Measurements from ENCODE around the gene KLHL5.
A peak's percentile ranks its signal among the peaks of the same experiment; 100 is the strongest.

KLHL5 gene

GRCh38 chr4:39043861-39044363 is 18.1 kb upstream of the KLHL5 start:
- DNase-seq (ENCODE audit: low read depth in 2 of 2), result no peak

- peak; percentile 95 to 97 for DNase-seq (ENCODE audit: low read depth in 2 of 2)
Measured at GRCh38 chr4:39044364-39044955, 17.6 kb upstream of the KLHL5 start.

- no peak for DNase-seq (ENCODE audit: low read depth in 2 of 2)
Measured at GRCh38 chr4:39044956-39045826, 16.8 kb upstream of the KLHL5 start.

- no peak for DNase-seq (ENCODE audit: low read depth in 2 of 2)
Measured at GRCh38 chr4:39045827-39046221, 16.2 kb upstream of the KLHL5 start.

GRCh38 chr4:39046249-39046648 is 15.8 kb upstream of the KLHL5 start:
- DNase-seq (ENCODE audit: low read depth in 2 of 2), result no peak

- no peak for DNase-seq (ENCODE audit: low read depth in 2 of 2)
Measured at GRCh38 chr4:39047681-39048080, 14.4 kb upstream of the KLHL5 start.

- no peak for DNase-seq (ENCODE audit: low read depth in 2 of 2)
Measured at GRCh38 chr4:39048311-39048710, 13.7 kb upstream of the KLHL5 start.

GRCh38 chr4:39050590-39050989 is 11.4 kb upstream of the KLHL5 start:
- DNase-seq (ENCODE audit: low read depth in 2 of 2), result no peak

GRCh38 chr4:39051492-39051891 is 10.5 kb upstream of the KLHL5 start:
- DNase-seq (ENCODE audit: low read depth in 2 of 2), result no peak

- no peak for DNase-seq (ENCODE audit: low read depth in 2 of 2)
Measured at GRCh38 chr4:39053983-39054382, 8.0 kb upstream of the KLHL5 start.

- DNase-seq (ENCODE audit: low read depth in 2 of 2), result no peak
Measured at GRCh38 chr4:39054497-39054896, 7.5 kb upstream of the KLHL5 start.

GRCh38 chr4:39056023-39056422 is 6.0 kb upstream of the KLHL5 start:
- DNase-seq (ENCODE audit: low read depth in 2 of 2), result no peak

- no peak for DNase-seq (ENCODE audit: low read depth in 2 of 2)
Measured at GRCh38 chr4:39061457-39061856, 575 bp upstream of the KLHL5 start.

- DNase-seq (ENCODE audit: low read depth in 2 of 2), result no peak
Measured at GRCh38 chr4:39062770-39063097, 702 bp downstream of the KLHL5 start.

- no peak for DNase-seq (ENCODE audit: low read depth in 2 of 2)
Measured at GRCh38 chr4:39063430-39063829, 1.4 kb downstream of the KLHL5 start.

GRCh38 chr4:39066371-39066770 is 4.3 kb downstream of the KLHL5 start:
- DNase-seq (ENCODE audit: low read depth in 2 of 2), result no peak

- DNase-seq (ENCODE audit: low read depth in 2 of 2), result no peak
Measured at GRCh38 chr4:39067031-39067430, 5.0 kb downstream of the KLHL5 start.

- no peak for DNase-seq (ENCODE audit: low read depth in 2 of 2)
Measured at GRCh38 chr4:39067451-39067850, 5.4 kb downstream of the KLHL5 start.

GRCh38 chr4:39068907-39069306 is 6.9 kb downstream of the KLHL5 start:
- DNase-seq (ENCODE audit: low read depth in 2 of 2), result no peak

- DNase-seq (ENCODE audit: low read depth in 2 of 2), result no peak
Measured at GRCh38 chr4:39078829-39079228, 16.8 kb downstream of the KLHL5 start.

- no peak for DNase-seq (ENCODE audit: low read depth in 2 of 2)
Measured at GRCh38 chr4:39083164-39083563, 21.1 kb downstream of the KLHL5 start.

- no peak for DNase-seq (ENCODE audit: low read depth in 2 of 2)
Measured at GRCh38 chr4:39085891-39086290, 23.9 kb downstream of the KLHL5 start.

GRCh38 chr4:39096847-39097246 is 34.8 kb downstream of the KLHL5 start:
- no peak for DNase-seq (ENCODE audit: low read depth in 2 of 2)
